HCT116 (cell line): Measurements from ENCODE around the gene TGFBR1. TPM values are rescaled to one million over a fixed set of nuclear protein-coding genes. Genes with fewer than 3 reads are reported as not detected.

Experiments used
- ATAC-seq: fragments of 200-7000 bp; cut with Tn5 transposase; 2 replicates; pipeline ENCODE4 v1.9.1; 2020; ENCODE audit warnings: mild to moderate bottlenecking, moderate library complexity
- BruUV-seq: library from RNA; stranded (reverse); fragments of 400-500 nt; replicated peaks from 2 replicates; lab custom pipeline; 2021; lab: Mats Ljungman, UMichigan
- CTCF ChIA-PET: fragments of 300-600 bp; sonication (Branson Sonifier 250); formaldehyde crosslinking; loops from one replicate; lab custom pipeline; 2021; ENCODE audit warnings: antibody characterized with exemption; lab: Charles Lee
- POLR2A ChIA-PET: fragments of 300-600, 350-600 bp; sonication (Branson Sonifier 250); formaldehyde crosslinking; loops from one replicate; lab custom pipeline; 2021; ENCODE audit warnings: antibody characterized with exemption; lab: Charles Lee
- RAD21 ChIA-PET, 2 experiments: fragments of 300-600 bp; sonication (Branson Sonifier 250); formaldehyde crosslinking; loops; one replicate each; lab custom pipeline; 2023; ENCODE audit warnings: low total read pairs in 2 of 2; ENCODE audit not compliant: uncharacterized antibody in 2 of 2, unreplicated experiment in 2 of 2, low non-redundant PET in 1 of 2; lab: Charles Lee
- DNase-seq: peaks from one replicate; pipeline ENCODE4 v3.0.0-alpha.2; 2010; ENCODE audit warnings: low read depth, low spot score
- H2AFZ ChIP-seq: fragments of 200-600 bp; shearing (Covaris generic), sonication (generic); 2 replicates; pipeline ENCODE4 v1.6.1; 2017; ENCODE audit warnings: low read depth, mixed run types, mixed read lengths, antibody characterized with exemption, low read length; ENCODE audit not compliant: poor library complexity, severe bottlenecking
- H3K27ac ChIP-seq: 2 replicates; pipeline ENCODE4 v1.5.1; 2012; ENCODE audit warnings: low read depth, low read length
- H3K27me3 ChIP-seq: fragments of 200-600 bp; sonication (generic); 2 replicates; pipeline ENCODE4 v1.6.1; 2016; ENCODE audit warnings: mixed run types, low read length, mixed read lengths; ENCODE audit not compliant: insufficient read depth
- H3K36me3 ChIP-seq, 2 experiments: fragments of 200-500 bp in 1 of 2; fragments of 200-600 bp in 1 of 2; sonication (Bioruptor generic) in 1 of 2; sonication (generic) in 1 of 2; 2 replicates each; pipeline versions ENCODE4 v1.5.1 to v1.6.1; 2014 to 2016; ENCODE audit warnings: low read length in 2 of 2, inconsistent platforms in 1 of 2, mixed read lengths in 1 of 2, mixed run types in 1 of 2; ENCODE audit not compliant: insufficient read depth in 2 of 2, control insufficient read depth in 1 of 2
- H3K4me1 ChIP-seq, 2 experiments: fragments of 200-600 bp in 1 of 2; sonication (generic) in 1 of 2; 2 replicates each; pipeline versions ENCODE4 v1.5.1 to v1.6.1; 2012 to 2017; ENCODE audit warnings: low read length in 2 of 2, inconsistent platforms in 1 of 2, mild to moderate bottlenecking in 1 of 2, mixed read lengths in 1 of 2, mixed run types in 1 of 2, moderate library complexity in 1 of 2; ENCODE audit not compliant: insufficient read depth in 2 of 2, control insufficient read depth in 1 of 2
- H3K4me2 ChIP-seq: fragments of 200-600 bp; sonication (generic); 2 replicates; pipeline ENCODE4 v1.6.1; 2017; ENCODE audit warnings: mixed run types, low read length, mixed read lengths
- H3K4me3 ChIP-seq, 2 experiments: fragments of 200-600 bp in 1 of 2; sonication (generic) in 1 of 2; replicated peaks in 1 of 2; 2 replicates each; pipeline ENCODE4 v1.5.1; 2011 to 2016; ENCODE audit warnings: low read length in 2 of 2, control low read depth in 1 of 2, low read depth in 1 of 2, mild to moderate bottlenecking in 1 of 2, mixed read lengths in 1 of 2, mixed run types in 1 of 2
- H3K79me2 ChIP-seq: fragments of 200-600 bp; sonication (generic); 2 replicates; pipeline ENCODE4 v1.6.1; 2017; ENCODE audit warnings: mild to moderate bottlenecking, mixed run types, low read length, moderate library complexity, mixed read lengths; ENCODE audit not compliant: insufficient read depth
- H3K9ac ChIP-seq: fragments of 200-600 bp; sonication (generic); 2 replicates; pipeline ENCODE4 v1.6.1; 2016; ENCODE audit warnings: low read length, mixed read lengths
- H3K9me2 ChIP-seq: fragments of 200-600 bp; sonication (generic), shearing (Covaris generic); 2 replicates; pipeline ENCODE4 v1.6.1; 2017; ENCODE audit warnings: mixed run types, mild to moderate bottlenecking, moderate library complexity; ENCODE audit not compliant: insufficient read depth
- H3K9me3 ChIP-seq, 2 experiments: fragments of 200-500 bp in 1 of 2; fragments of 200-600 bp in 1 of 2; sonication (Bioruptor generic) in 1 of 2; sonication (generic) in 1 of 2; 2 replicates each; pipeline ENCODE4 v1.6.1; 2014 to 2017; ENCODE audit warnings: low read length in 2 of 2, mixed read lengths in 2 of 2, inconsistent platforms in 1 of 2, low read depth in 1 of 2, mild to moderate bottlenecking in 1 of 2, mixed run types in 1 of 2, moderate library complexity in 1 of 2; ENCODE audit not compliant: control insufficient read depth in 1 of 2, insufficient read depth in 1 of 2
- H4K20me1 ChIP-seq: fragments of 200-600 bp; sonication (generic), shearing (Covaris generic); 2 replicates; pipeline ENCODE4 v1.6.1; 2017; ENCODE audit warnings: mixed run types, mild to moderate bottlenecking, moderate library complexity; ENCODE audit not compliant: insufficient read depth
- CEBPB ChIP-seq: IDR thresholded peaks from 2 replicates; pipeline ENCODE4 v1.6.1; 2012; ENCODE audit warnings: low read depth
- EGR1 ChIP-seq: IDR thresholded peaks from 2 replicates; pipeline ENCODE4 v1.6.1; 2012; ENCODE audit warnings: low read depth
- EZH2phosphoT487 ChIP-seq: fragments of 200-600 bp; IDR thresholded peaks from 2 replicates; pipeline ENCODE4 v1.6.1; 2018; ENCODE audit warnings: antibody characterized with exemption, borderline replicate concordance
- FOSL1 ChIP-seq: IDR thresholded peaks from 2 replicates; pipeline ENCODE4 v1.6.1; 2012; ENCODE audit warnings: low read depth
- RAD21 ChIP-seq: IDR thresholded peaks from 2 replicates; pipeline ENCODE4 v1.6.1; 2012; ENCODE audit warnings: low read depth, mild to moderate bottlenecking
- SIN3A ChIP-seq: IDR thresholded peaks from 2 replicates; pipeline ENCODE4 v1.6.1; 2012; ENCODE audit warnings: low read depth
- SRF ChIP-seq: IDR thresholded peaks from 2 replicates; pipeline ENCODE4 v1.6.1; 2012; ENCODE audit warnings: low read depth
- YY1 ChIP-seq: IDR thresholded peaks from 2 replicates; pipeline ENCODE4 v1.6.1; 2011; ENCODE audit warnings: low read length, low read depth, moderate library complexity, mild to moderate bottlenecking; ENCODE audit not compliant: insufficient replicate concordance; ENCODE audit errors: extremely low read depth
- ZNF274 ChIP-seq: fragments of 200-500 bp; sonication (Bioruptor generic); IDR thresholded peaks from 2 replicates; pipeline ENCODE4 v1.6.1; 2014; ENCODE audit warnings: mild to moderate bottlenecking, low read depth, low read length, inconsistent platforms
- intact Hi-C: fragments of 100-400 bp; cut with micrococcal nuclease; formaldehyde crosslinking; loops from 2 replicates; pipeline ENCODE4 v1.10.0; 2022
- total RNA-seq: library from RNA; stranded (reverse); gene quantifications from one replicate; pipeline ENCODE4 v1.2.1, GENCODE V29; 2021; ENCODE audit not compliant: unreplicated experiment
- TF ChIP-seq, protein P1 (sequence below): IDR thresholded peaks from 2 replicates; pipeline ENCODE4 v1.6.1; 2012; ENCODE audit warnings: low read depth
- TF ChIP-seq, protein P2 (sequence below): IDR thresholded peaks from 2 replicates; pipeline ENCODE4 v1.6.1; 2012
- TF ChIP-seq, protein P3 (sequence below): IDR thresholded peaks from 2 replicates; pipeline ENCODE4 v1.6.1; 2011; ENCODE audit warnings: mild to moderate bottlenecking, low read length, moderate library complexity; ENCODE audit not compliant: insufficient replicate concordance; ENCODE audit errors: extremely low read depth

The TGFBR1 gene
- total RNA-seq, 1 experiment from 2014 or later = 26.6 TPM

DNA sequence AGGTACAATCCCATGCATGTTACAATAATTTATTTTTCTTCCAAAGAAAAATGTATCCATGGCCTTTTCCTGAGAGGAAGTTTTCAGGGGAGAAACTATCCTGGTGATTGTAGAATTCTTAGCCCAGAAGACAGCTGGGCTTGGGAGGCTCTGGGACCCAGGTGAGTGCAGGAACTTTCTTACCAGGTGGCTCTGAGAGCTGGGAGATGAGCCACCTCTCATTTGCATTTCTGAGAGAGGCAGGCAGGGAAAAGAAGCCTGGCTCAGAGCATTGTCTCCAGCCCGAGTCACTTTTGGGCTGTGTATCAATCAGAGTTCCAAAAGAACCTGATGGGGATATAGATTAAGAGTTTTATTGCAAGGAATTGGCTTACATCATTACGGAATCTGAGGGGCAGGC lies 64.2 kb downstream of the TGFBR1 start:
- no peak overlapping the region for H3K9ac ChIP-seq
- no peak for TF ChIP-seq ZNF274
- no peak for TF ChIP-seq EGR1
- TF ChIP-seq RAD21 = no peak
- no peak for TF ChIP-seq SIN3A
- no peak for TF ChIP-seq EZH2phosphoT487
- TF ChIP-seq, protein P1, sequence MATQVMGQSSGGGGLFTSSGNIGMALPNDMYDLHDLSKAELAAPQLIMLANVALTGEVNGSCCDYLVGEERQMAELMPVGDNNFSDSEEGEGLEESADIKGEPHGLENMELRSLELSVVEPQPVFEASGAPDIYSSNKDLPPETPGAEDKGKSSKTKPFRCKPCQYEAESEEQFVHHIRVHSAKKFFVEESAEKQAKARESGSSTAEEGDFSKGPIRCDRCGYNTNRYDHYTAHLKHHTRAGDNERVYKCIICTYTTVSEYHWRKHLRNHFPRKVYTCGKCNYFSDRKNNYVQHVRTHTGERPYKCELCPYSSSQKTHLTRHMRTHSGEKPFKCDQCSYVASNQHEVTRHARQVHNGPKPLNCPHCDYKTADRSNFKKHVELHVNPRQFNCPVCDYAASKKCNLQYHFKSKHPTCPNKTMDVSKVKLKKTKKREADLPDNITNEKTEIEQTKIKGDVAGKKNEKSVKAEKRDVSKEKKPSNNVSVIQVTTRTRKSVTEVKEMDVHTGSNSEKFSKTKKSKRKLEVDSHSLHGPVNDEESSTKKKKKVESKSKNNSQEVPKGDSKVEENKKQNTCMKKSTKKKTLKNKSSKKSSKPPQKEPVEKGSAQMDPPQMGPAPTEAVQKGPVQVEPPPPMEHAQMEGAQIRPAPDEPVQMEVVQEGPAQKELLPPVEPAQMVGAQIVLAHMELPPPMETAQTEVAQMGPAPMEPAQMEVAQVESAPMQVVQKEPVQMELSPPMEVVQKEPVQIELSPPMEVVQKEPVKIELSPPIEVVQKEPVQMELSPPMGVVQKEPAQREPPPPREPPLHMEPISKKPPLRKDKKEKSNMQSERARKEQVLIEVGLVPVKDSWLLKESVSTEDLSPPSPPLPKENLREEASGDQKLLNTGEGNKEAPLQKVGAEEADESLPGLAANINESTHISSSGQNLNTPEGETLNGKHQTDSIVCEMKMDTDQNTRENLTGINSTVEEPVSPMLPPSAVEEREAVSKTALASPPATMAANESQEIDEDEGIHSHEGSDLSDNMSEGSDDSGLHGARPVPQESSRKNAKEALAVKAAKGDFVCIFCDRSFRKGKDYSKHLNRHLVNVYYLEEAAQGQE = no peak
- no peak for TF ChIP-seq YY1
- TF ChIP-seq SRF = no peak
- TF ChIP-seq, protein P2, sequence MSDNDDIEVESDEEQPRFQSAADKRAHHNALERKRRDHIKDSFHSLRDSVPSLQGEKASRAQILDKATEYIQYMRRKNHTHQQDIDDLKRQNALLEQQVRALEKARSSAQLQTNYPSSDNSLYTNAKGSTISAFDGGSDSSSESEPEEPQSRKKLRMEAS = no peak
- TF ChIP-seq, protein P3, sequence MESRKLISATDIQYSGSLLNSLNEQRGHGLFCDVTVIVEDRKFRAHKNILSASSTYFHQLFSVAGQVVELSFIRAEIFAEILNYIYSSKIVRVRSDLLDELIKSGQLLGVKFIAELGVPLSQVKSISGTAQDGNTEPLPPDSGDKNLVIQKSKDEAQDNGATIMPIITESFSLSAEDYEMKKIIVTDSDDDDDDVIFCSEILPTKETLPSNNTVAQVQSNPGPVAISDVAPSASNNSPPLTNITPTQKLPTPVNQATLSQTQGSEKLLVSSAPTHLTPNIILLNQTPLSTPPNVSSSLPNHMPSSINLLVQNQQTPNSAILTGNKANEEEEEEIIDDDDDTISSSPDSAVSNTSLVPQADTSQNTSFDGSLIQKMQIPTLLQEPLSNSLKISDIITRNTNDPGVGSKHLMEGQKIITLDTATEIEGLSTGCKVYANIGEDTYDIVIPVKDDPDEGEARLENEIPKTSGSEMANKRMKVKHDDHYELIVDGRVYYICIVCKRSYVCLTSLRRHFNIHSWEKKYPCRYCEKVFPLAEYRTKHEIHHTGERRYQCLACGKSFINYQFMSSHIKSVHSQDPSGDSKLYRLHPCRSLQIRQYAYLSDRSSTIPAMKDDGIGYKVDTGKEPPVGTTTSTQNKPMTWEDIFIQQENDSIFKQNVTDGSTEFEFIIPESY = no peak
- no peak for TF ChIP-seq FOSL1
- no peak for TF ChIP-seq CEBPB
- intact Hi-C loops = no loop called here
- H3K9me2 ChIP-seq = no peaks in the 10 kb centered on the region
- no TSS peak for BruUV-seq
- no peak overlapping the region for H2AFZ ChIP-seq
- H3K79me2 ChIP-seq = no peaks in the 10 kb centered on the region
- ATAC-seq = no peak
- no peaks in the 10 kb centered on the region for H3K36me3 ChIP-seq
- ChIA-PET CTCF (no interaction called here), RAD21 (no interaction called here), POLR2A (no interaction called here)
- H3K4me3 ChIP-seq = no peak overlapping the region
- no peaks in the 10 kb centered on the region for H3K27me3 ChIP-seq
- H3K4me2 ChIP-seq = no peak overlapping the region
- no peak for DNase-seq
- H4K20me1 ChIP-seq = no peaks in the 10 kb centered on the region
- no peaks in the 10 kb centered on the region for H3K4me1 ChIP-seq
- no peak overlapping the region for H3K27ac ChIP-seq
- H3K9me3 ChIP-seq = no peaks in the 10 kb centered on the region
